Caco-2 (cell line): ENCODE results near the gene RBFA. TPM values are rescaled to one million over a fixed set of nuclear protein-coding genes. Genes with fewer than 3 reads are reported as not detected.

Experiments
- BruUV-seq: library from RNA; stranded (reverse); fragments of 400-500 nt; replicated peaks from 2 replicates; lab custom pipeline; 2021; lab: Mats Ljungman, UMichigan
- CTCF ChIA-PET: fragments of 300-600 bp; sonication (Branson Sonifier 250); formaldehyde crosslinking; loops from one replicate; lab custom pipeline; 2022; ENCODE audit warnings: antibody characterized with exemption; lab: Charles Lee
- POLR2A ChIA-PET: fragments of 300-600 bp; sonication (Branson Sonifier 250); formaldehyde crosslinking; loops from one replicate; lab custom pipeline; 2022; ENCODE audit warnings: antibody characterized with exemption; lab: Charles Lee
- DNase-seq, 2 experiments: peaks; one replicate each; pipeline versions ENCODE4 v3.0.0 to v3.0.0-alpha.2; 2020 to 2022
- H3K27me3 ChIP-seq: replicated peaks from 2 replicates; pipeline ENCODE4 v1.6.0; 2011; ENCODE audit warnings: low read length; ENCODE audit not compliant: control insufficient read depth, insufficient read depth
- H3K36me3 ChIP-seq: 2 replicates; pipeline ENCODE4 v1.5.1; 2011; ENCODE audit warnings: low read length; ENCODE audit not compliant: control insufficient read depth, insufficient read depth
- H3K4me1 ChIP-seq: fragments of 250-450 bp; sonication (Bioruptor Pico); 2 replicates; pipeline ENCODE4 v1.5.1; 2020; ENCODE audit warnings: mild to moderate bottlenecking
- H3K4me3 ChIP-seq: 2 replicates; pipeline ENCODE4 v1.5.1; 2011; ENCODE audit warnings: low read depth, mild to moderate bottlenecking, control low read depth, low read length
- H3K9me3 ChIP-seq: fragments of 250-450 bp; sonication (Bioruptor Pico); 2 replicates; pipeline ENCODE4 v1.5.1; 2020; ENCODE audit warnings: mild to moderate bottlenecking, moderate library complexity
- H3K27ac Mint-ChIP-seq: one replicate; pipeline ENCODE4 v1.8.0; 2022; ENCODE audit warnings: mixed read lengths; ENCODE audit not compliant: unreplicated experiment
- H3K27me3 Mint-ChIP-seq: one replicate; pipeline ENCODE4 v1.8.0; 2022; ENCODE audit warnings: mixed read lengths; ENCODE audit not compliant: insufficient read depth, unreplicated experiment
- H3K36me3 Mint-ChIP-seq: one replicate; pipeline ENCODE4 v1.8.0; 2022; ENCODE audit warnings: mild to moderate bottlenecking, mixed read lengths; ENCODE audit not compliant: insufficient read depth, unreplicated experiment
- H3K4me1 Mint-ChIP-seq: one replicate; pipeline ENCODE4 v1.8.0; 2022; ENCODE audit warnings: low read depth, mixed read lengths; ENCODE audit not compliant: unreplicated experiment
- H3K4me3 Mint-ChIP-seq: one replicate; pipeline ENCODE4 v1.8.0; 2022; ENCODE audit warnings: mild to moderate bottlenecking, moderate library complexity, mixed read lengths; ENCODE audit not compliant: unreplicated experiment
- H3K9me3 Mint-ChIP-seq: one replicate; pipeline ENCODE4 v1.8.0; 2022; ENCODE audit warnings: mixed read lengths; ENCODE audit not compliant: unreplicated experiment
- intact Hi-C: fragments of 100-400 bp; cut with micrococcal nuclease; formaldehyde crosslinking; loops from one replicate; pipeline ENCODE4 v1.10.0; 2022; ENCODE audit not compliant: unreplicated experiment
- total RNA-seq: library from RNA; stranded (reverse); gene quantifications from 2 replicates; pipeline ENCODE4 v1.2.3, GENCODE V29; 2022
- TF ChIP-seq, protein P1 (sequence below), 2 experiments: fragments of 200-600 bp in 1 of 2; IDR thresholded peaks; 1 replicate in 1 of 2; 2 replicates in 1 of 2; pipeline versions ENCODE4 v1.5.1 to v1.8.0; 2011 to 2022; ENCODE audit warnings: antibody characterized with exemption in 1 of 2, control low read depth in 1 of 2, inconsistent platforms in 1 of 2, low read depth in 1 of 2, low read length in 1 of 2, mild to moderate bottlenecking in 1 of 2, moderate library complexity in 1 of 2; ENCODE audit not compliant: insufficient read depth in 1 of 2, severe bottlenecking in 1 of 2, unreplicated experiment in 1 of 2

The RBFA gene
- total RNA-seq, 1 experiment from 2014 or later = 19.2 TPM

DNA sequence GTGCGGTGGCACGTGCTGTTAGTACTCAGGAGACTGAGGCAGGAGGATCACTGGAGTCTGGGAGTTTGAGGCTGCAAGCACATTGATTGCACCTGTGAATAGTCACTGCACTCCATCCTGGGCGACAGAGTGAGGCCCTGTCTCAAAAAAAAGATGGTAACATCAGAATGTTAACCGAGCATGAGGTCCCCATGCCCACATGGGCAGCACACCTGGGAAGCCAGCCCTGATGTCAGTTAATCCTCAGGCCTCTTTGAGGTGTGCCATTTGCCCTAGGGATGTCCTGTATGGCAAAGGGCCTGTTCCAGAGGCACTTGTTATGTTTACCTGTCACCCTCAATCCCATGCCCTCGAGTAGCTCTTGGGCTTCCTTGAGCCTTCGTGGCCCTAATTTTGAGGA, 16.6 kb downstream of the RBFA start:
- Histone ChIP-seq H3K4me3 (no peak overlapping the region), H3K27me3 (no peaks in the 10 kb centered on the region), H3K9me3 (no peaks in the 10 kb centered on the region), H3K36me3 (no peaks in the 10 kb centered on the region), H3K4me1 (no peaks in the 10 kb centered on the region)
- no peaks in the 10 kb centered on the region for H3K27me3 Mint-ChIP-seq
- H3K4me1 Mint-ChIP-seq = no peaks in the 10 kb centered on the region
- H3K36me3 Mint-ChIP-seq = no peaks in the 10 kb centered on the region
- no peak overlapping the region for H3K4me3 Mint-ChIP-seq
- intact Hi-C loops = no loop called here
- no TSS peak for BruUV-seq
- POLR2A ChIA-PET = no interaction called here
- TF ChIP-seq, protein P1, sequence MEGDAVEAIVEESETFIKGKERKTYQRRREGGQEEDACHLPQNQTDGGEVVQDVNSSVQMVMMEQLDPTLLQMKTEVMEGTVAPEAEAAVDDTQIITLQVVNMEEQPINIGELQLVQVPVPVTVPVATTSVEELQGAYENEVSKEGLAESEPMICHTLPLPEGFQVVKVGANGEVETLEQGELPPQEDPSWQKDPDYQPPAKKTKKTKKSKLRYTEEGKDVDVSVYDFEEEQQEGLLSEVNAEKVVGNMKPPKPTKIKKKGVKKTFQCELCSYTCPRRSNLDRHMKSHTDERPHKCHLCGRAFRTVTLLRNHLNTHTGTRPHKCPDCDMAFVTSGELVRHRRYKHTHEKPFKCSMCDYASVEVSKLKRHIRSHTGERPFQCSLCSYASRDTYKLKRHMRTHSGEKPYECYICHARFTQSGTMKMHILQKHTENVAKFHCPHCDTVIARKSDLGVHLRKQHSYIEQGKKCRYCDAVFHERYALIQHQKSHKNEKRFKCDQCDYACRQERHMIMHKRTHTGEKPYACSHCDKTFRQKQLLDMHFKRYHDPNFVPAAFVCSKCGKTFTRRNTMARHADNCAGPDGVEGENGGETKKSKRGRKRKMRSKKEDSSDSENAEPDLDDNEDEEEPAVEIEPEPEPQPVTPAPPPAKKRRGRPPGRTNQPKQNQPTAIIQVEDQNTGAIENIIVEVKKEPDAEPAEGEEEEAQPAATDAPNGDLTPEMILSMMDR (IDR thresholded peaks at IDR 0.05; ENCODE audit: insufficient read depth in 1 of 2, low read depth in 1 of 2, low read length in 1 of 2, severe bottlenecking in 1 of 2, unreplicated experiment in 1 of 2) = no peak
- CTCF ChIA-PET = no interaction called here
- DNase-seq = no peak
- H3K9me3 Mint-ChIP-seq = no peaks in the 10 kb centered on the region
- H3K27ac Mint-ChIP-seq = no peak overlapping the region

DNA sequence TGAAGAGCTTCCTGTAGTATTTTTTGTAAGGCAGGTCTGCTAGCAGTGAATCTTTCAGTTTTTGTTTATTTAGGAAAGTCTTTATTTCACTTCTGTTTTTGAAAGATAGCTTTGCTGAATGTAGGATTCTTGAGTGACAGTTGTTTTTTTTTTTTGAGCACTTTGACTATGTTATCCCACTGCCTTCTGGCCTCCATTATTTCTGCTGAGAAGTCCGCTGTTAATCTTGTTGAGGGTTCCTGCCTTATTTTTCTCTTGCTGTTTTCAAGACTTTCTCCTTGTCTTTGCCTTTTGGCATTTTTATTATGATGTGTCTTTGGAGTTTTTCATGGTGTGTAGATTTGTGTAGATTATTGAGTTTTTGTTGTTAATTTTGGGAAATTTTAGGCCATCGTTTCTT, 21.9 kb downstream of the RBFA start:
- no peak for DNase-seq
- no peaks in the 10 kb centered on the region for H3K36me3 ChIP-seq
- no TSS peak for BruUV-seq
- no peaks in the 10 kb centered on the region for H3K9me3 ChIP-seq
- POLR2A ChIA-PET = no interaction called here
- Mint-ChIP-seq H3K27me3 (no peaks in the 10 kb centered on the region), H3K4me3 (no peak overlapping the region), H3K27ac (no peak overlapping the region), H3K4me1 (no peaks in the 10 kb centered on the region), H3K9me3 (no peaks in the 10 kb centered on the region), H3K36me3 (no peaks in the 10 kb centered on the region)
- H3K4me3 ChIP-seq = no peak overlapping the region
- no peaks in the 10 kb centered on the region for H3K27me3 ChIP-seq
- intact Hi-C loops = no loop called here
- TF ChIP-seq, protein P1 (IDR thresholded peaks at IDR 0.05; ENCODE audit: insufficient read depth in 1 of 2, low read depth in 1 of 2, low read length in 1 of 2, severe bottlenecking in 1 of 2, unreplicated experiment in 1 of 2) = no peak
- CTCF ChIA-PET = interaction anchor here (0.6 kb wide), 1 partner anchor 15 kb away, joined by 3 read pairs; no protein-coding TSS in a partner anchor
- no peaks in the 10 kb centered on the region for H3K4me1 ChIP-seq

GRCh38 chr18:80059945-80060344, 25.7 kb downstream of the RBFA start:
- TF ChIP-seq, protein P1 (IDR thresholded peaks at IDR 0.05; ENCODE audit: insufficient read depth in 1 of 2, low read depth in 1 of 2, low read length in 1 of 2, severe bottlenecking in 1 of 2, unreplicated experiment in 1 of 2) = no peak
- Histone ChIP-seq H3K4me1 (no peaks in the 10 kb centered on the region), H3K4me3 (no peak overlapping the region), H3K27me3 (no peaks in the 10 kb centered on the region), H3K9me3 (no peaks in the 10 kb centered on the region), H3K36me3 (no peaks in the 10 kb centered on the region)
- no TSS peak for BruUV-seq
- ChIA-PET CTCF (no interaction called here), POLR2A (no interaction called here)
- no peak for DNase-seq
- H3K4me1 Mint-ChIP-seq = no peaks in the 10 kb centered on the region
- intact Hi-C loops = no loop called here
- H3K9me3 Mint-ChIP-seq = no peaks in the 10 kb centered on the region
- H3K36me3 Mint-ChIP-seq = no peaks in the 10 kb centered on the region
- no peak overlapping the region for H3K4me3 Mint-ChIP-seq
- H3K27me3 Mint-ChIP-seq = no peaks in the 10 kb centered on the region
- no peak overlapping the region for H3K27ac Mint-ChIP-seq
